ENCODE measurements around the gene FRYL. TPM values are rescaled to one million over a fixed set of nuclear protein-coding genes. Genes with fewer than 3 reads are reported as not detected.

The FRYL gene
- total and polyA plus RNA-seq, 2 of the 8 experiments (the other 6 are each of a cell fraction or from before 2014, with no cell fraction given), result 8.0 to 36.5 TPM

DNA sequence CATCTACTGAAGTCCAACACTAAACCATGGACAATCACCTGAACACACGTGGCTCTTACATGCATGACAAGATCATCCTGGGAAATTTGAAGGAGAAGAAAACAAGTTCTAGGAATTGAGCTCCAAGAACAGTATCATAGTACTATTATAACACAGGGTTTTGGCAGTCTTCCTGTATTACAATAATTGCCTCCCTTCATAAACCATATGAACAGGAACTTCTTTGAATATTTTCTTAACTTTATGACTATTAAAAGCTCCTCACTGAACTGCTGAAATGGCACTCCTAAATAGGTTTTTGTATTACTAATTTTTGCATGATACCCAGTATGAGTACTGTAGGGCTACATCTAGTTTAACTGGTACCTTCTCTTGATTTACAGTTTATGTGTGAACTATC lies 160.0 kb downstream of the FRYL start (continued):
- TF ChIP-seq CHD7 (IDR thresholded peaks at IDR 0.05; ENCODE audit: insufficient replicate concordance, low read length), result no peak
- TF ChIP-seq NANOG (IDR thresholded peaks at IDR 0.05; ENCODE audit: insufficient read depth, low read depth, low read length, poor library complexity, severe bottlenecking), result no peak
- TF ChIP-seq EGR1 (IDR thresholded peaks at IDR 0.05; ENCODE audit: borderline replicate concordance, low read depth, low read length), result no peak
- no peak for TF ChIP-seq SUZ12 (IDR thresholded peaks at IDR 0.05; ENCODE audit: low read length)
- no peak for TF ChIP-seq RXRA (IDR thresholded peaks at IDR 0.05; ENCODE audit: insufficient read depth, low read depth, low read length)
- TF ChIP-seq CREB1 (IDR thresholded peaks at IDR 0.05), result no peak
- no peak for TF ChIP-seq USF2 (IDR thresholded peaks at IDR 0.05; ENCODE audit: low read length)

All from H1 (cell line).